Stimulated activated CD8-positive, alpha-beta memory T cell treated with anti-CD3 and anti-CD28 coated beads, Interleukin-15, amount 100 ng/mL, for 48 hours (primary cell): ENCODE results near the gene VPREB3.

Experiments used
- DNase-seq, 2 donors: peaks; one replicate each; pipeline ENCODE4 v3.0.0-alpha.2; 2020; ENCODE audit warnings: low read depth in 2 of 2

The VPREB3 gene

GRCh38 chr22:23764899-23765881 lies 11.0 kb upstream of the VPREB3 start:
- no peak for DNase-seq

DNA sequence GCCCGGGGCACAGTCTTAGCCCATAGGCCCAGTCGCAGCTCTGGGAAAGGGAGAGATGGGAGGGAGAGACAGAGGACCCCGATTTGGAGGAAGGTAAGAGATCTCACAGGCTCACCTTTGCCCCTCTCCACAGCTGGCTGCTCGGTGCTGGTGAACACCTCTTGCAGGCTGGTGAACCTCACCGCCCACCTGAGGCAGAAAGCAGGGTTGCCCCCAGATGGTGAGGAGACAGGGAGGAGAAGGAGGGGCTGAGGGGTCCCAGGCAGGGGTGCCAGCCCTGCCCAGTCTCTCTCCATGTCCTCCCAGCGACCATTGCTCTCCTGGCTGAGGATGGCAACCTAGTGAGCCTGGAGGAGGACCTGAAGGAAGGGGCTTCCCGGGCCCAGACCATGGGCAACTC lies 9.7 kb upstream of the VPREB3 start:
- DNase-seq = no peak

DNA sequence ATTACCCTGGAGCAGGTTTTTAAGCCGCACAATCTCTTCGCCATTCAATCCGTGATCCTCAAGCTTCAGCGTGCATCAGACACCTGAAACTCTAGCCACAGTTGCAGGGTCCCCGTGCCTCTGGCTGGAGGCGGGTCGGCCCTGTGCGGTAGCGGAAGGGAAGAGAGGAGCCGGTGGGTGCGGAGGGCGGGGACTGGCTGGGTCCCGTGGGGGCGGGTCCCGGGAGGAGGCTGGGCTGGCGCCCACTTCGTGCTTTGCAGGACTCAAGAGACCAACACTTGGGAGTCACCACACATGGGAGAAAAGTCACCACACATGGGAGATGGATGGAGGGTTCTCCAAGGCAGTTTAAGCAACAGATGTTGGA lies 9.3 kb upstream of the VPREB3 start:
- peak in 1 of 2 donors; percentile 51 for DNase-seq

GRCh38 chr22:23762842-23763578 lies 8.8 kb upstream of the VPREB3 start, which contains the start of gene C22orf15:
Gene C22orf15 (plus strand): TSS chr22:23762990. CDS start chr22:23763307, 317 bp downstream.
- DNase-seq = no peak

DNA sequence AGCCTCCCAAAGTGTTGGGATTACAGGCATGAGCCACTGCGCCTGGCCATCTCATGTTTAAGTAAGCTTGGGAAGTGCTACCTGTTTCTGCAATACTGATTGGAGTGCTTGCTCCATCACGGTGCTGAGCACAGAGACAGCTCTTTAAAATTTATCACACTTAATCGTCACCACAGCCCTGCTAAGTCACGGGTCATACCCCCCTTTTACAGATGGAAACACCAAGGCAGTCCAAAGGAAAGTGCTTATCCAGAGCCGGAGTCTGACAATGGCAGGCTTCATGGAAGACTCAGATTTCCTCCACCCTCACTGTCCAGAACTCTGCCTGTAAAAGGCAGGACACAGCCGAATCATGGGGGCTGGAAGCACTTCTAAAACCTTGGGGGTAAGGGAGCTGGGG lies 5.8 kb upstream of the VPREB3 start:
- DNase-seq = no peak

- DNase-seq = no peak
Measured at GRCh38 chr22:23759566-23759965, 5.3 kb upstream of the VPREB3 start.

DNA sequence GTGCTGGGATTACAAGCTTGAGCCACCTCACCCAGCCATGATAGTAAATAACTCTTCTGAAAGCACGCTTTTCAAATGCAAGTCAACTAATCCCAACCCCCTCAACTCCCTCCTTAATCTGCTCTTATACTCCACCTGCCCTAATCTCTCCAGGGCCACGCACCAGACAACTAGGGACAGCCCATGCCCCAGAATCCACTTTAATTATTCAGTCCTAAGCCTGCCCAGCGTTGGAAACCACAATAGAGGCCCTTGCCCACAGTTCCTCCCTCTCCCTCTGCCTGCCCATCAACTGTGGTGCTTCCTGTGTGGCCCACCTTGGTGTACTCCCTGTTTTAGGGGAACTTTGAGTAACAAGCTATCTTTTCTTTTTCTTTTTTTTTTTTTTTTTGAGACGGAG lies 2.7 kb upstream of the VPREB3 start:
- no peak for DNase-seq

DNA sequence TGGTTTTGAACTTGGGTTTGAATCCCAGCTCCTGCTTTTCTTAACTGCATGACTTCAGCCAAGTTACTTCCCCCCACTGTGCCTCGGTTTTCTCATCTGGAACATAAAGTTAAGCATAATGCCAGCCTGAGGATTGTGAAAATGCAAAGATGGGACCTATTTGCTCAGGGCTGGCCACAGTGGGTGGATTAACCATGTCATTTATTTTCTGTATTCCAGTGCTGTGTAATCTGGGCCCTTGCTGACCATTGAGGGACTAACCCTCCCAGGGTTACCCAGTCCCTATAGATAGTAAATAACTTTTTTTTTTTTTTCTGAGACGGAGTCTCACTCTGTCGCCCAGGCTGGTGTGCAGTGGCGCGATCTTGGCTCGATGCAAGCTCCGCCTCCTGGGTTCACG lies 1.5 kb upstream of the VPREB3 start:
- DNase-seq = no peak

GRCh38 chr22:23754980-23755636 lies 883 bp upstream of the VPREB3 start:
- no peak for DNase-seq

DNA sequence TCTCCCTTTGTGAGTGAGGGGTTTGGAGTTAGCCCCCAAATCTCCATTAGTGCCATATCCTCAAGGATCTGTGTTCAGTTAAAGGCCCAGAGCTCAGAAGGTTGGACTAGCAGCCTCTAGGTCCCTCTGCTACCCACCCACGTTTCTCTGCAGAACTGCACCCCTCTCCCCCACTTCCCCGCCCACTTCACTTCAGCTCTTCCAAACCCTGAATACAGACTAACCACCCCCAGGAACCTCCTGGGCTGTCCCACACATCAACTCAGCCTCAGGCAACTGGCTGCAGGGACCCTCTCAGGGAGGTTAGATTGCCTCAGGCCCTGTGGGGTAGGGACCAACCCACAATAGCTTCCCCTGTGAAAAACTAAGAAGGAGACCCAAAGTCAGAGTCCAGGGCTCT lies 840 bp downstream of the VPREB3 start:
- DNase-seq = no peak

DNA sequence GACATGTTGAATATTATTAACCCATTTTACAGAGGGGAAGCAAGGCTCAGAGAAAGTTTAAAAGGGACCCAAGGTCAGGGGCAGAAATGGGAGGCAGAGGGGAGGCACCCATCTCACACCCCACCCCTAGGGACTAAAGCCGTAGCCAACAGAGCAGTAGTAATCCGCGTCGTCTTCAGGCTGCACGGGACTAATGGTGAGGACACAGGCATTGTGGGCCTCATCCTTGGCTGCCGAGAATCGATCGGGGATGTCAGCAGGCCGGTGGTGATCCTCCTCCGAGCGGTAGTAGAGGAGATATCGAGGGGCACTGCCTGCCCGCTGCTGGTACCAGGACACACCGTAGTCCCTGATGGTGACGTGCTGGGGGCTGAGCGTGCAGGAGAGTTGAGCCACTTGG lies 1.5 kb downstream of the VPREB3 start:
- DNase-seq = no peak

- no peak for DNase-seq
Measured at GRCh38 chr22:23752090-23752691, 2.0 kb downstream of the VPREB3 start.

GRCh38 chr22:23751441-23751996 lies 2.7 kb downstream of the VPREB3 start:
- no peak for DNase-seq

DNA sequence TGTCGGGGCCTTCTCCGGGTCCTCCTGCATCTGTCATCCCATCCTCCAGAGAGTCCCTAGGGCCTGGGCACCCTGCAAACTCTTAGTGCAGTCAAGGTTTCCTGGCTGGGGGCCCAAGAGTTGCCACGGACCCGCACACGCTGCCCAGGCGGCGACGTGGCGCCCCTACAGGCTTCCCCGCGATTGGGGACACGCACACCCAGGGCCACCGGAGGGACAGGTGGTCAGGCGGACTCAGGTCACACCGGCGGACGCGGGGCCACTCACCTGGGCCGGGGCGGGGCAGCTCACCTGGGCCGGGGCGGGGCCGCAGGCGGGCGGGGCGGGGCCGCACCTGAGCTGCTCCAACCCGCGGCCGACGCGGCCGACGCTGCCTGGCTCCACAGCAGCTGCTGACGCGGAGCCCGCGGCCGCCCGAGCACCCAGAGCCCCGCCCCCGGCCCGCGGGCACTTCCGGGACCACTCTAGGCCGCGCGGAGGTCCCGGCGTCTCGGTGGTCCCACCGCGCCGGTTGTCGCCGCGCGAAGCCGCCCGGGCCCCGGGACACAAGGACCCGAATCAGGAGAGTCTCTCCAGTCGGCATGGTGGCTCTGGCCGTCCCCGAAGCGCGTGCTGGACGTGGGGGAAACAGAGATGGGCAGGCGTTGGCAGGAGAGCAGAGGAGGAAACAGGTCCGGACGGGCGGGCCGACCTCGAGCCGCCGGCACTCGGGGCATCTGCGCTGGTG lies 3.3 kb downstream of the VPREB3 start, which contains the start of gene ZNF70:
ZNF70 (minus strand) TSS at position 399 of the 727 bp plus-strand sequence. CDS start 5,972 bp downstream, outside the sequence.
- peak; percentile 81 to 82 for DNase-seq

- no peak for DNase-seq
Measured at GRCh38 chr22:23750367-23750713, 3.9 kb downstream of the VPREB3 start.

DNA sequence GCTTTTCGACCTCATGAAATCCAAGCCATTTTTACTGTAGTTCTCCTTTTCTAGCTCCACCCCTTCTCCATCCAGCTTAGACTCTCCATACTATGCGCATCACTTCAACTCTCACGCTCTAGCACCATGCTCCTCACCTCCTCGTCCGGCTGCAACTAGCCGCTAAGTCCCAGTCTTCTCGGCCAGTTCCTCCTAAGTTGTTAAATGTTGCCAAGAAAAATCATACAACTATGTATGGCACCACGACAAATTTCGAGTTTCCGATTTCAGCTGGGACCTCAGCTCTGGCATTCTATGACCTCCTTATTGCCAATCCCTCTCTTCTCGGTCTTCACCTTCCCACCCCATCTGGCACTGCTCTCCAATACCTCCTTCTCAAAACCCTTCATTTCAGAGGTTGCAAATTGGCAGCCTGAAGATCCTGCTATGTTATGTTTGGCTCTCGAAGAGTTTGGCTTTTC lies 4.4 kb downstream of the VPREB3 start:
- no peak for DNase-seq

GRCh38 chr22:23745791-23746190 lies 8.4 kb downstream of the VPREB3 start:
- no peak for DNase-seq

DNA sequence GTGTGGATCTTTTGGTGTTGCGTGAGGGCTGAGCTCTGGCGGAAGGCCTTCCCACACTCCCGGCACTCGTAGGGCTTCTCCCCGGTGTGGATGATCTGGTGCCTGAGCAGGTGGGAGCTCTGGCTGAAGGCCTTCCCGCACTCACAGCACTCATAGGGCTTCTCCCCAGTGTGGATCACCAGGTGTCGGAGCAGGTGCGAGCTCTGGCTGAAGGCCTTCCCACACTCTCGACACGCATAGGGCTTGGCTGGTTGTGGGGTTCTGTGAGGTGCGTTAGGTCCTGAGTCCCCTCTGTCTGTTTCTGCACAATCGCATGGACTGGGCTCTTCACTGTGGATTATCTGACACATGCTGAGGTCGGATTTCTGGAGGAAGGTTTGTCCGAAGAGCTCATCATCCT lies 9.7 kb downstream of the VPREB3 start:
- no peak for DNase-seq

GRCh38 chr22:23744001-23744400 lies 10.2 kb downstream of the VPREB3 start:
- DNase-seq = no peak

DNA sequence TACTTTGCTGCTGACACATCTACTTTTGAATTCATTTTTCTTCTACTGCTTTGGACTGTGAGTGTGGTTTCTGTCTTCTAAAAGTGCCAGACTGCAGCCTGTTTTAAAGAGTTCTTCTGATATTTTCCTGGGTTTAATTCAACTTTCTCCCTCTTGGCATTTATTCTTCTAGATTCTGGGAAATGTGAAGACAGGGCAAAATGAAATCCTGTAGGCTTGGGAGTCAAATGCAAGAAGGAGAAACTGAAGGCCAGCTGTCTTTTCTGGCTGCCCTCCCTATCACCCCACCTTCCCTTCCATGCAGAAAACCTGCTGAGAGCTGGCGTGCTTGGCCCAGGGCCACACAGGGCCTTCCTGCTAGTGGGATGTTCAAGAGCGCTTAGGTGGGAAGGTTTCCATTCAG lies 10.9 kb downstream of the VPREB3 start:
- no peak for DNase-seq
